ENCODE results near the gene CPS1. TPM values are rescaled to one million over a fixed set of nuclear protein-coding genes. Genes with fewer than 3 reads are reported as not detected.

The CPS1 gene
- 31.5 TPM for total RNA-seq (ENCODE audit: unreplicated experiment)
- long read RNA-seq, result 0 reads

GRCh38 chr2:210556329-210556980 lies at the start of gene CPS1:
Gene CPS1 (plus strand): TSS chr2:210556599. CDS start chr2:210556734, 135 bp downstream.
- no peak within 1 kb of the TSS for H3K27ac Mint-ChIP-seq (ENCODE audit: unreplicated experiment)
- no peaks in the 10 kb centered on the region for H3K9me3 Mint-ChIP-seq (ENCODE audit: unreplicated experiment)
- H3K4me3 Mint-ChIP-seq (ENCODE audit: unreplicated experiment), result no peak within 1 kb of the TSS
- no peaks in the 10 kb centered on the region for H3K36me3 Mint-ChIP-seq (ENCODE audit: low read depth, unreplicated experiment)
- H3K27me3 Mint-ChIP-seq (ENCODE audit: unreplicated experiment), result no peaks in the 10 kb centered on the region
- no peak for TF ChIP-seq CTCF (IDR thresholded peaks at IDR 0.05; ENCODE audit: unreplicated experiment)
- H3K4me1 Mint-ChIP-seq (ENCODE audit: unreplicated experiment), result no peaks in the 10 kb centered on the region
- no peak for DNase-seq (ENCODE audit: low spot score)

GRCh38 chr2:210515911-210516310 lies 40.5 kb upstream of the CPS1 start:
- H3K9me3 Mint-ChIP-seq (ENCODE audit: unreplicated experiment), result no peaks in the 10 kb centered on the region
- no peak overlapping the region for H3K27ac Mint-ChIP-seq (ENCODE audit: unreplicated experiment)
- no peak for TF ChIP-seq CTCF (IDR thresholded peaks at IDR 0.05; ENCODE audit: unreplicated experiment)
- H3K27me3 Mint-ChIP-seq (ENCODE audit: unreplicated experiment), result no peaks in the 10 kb centered on the region
- H3K4me3 Mint-ChIP-seq (ENCODE audit: unreplicated experiment), result no peak overlapping the region
- DNase-seq (ENCODE audit: low spot score), result no peak
- no peaks in the 10 kb centered on the region for H3K36me3 Mint-ChIP-seq (ENCODE audit: low read depth, unreplicated experiment)
- no peaks in the 10 kb centered on the region for H3K4me1 Mint-ChIP-seq (ENCODE audit: unreplicated experiment)

- H3K27ac Mint-ChIP-seq (ENCODE audit: unreplicated experiment), result no peak overlapping the region
- TF ChIP-seq CTCF (IDR thresholded peaks at IDR 0.05; ENCODE audit: unreplicated experiment), result no peak
- H3K4me3 Mint-ChIP-seq (ENCODE audit: unreplicated experiment), result no peak overlapping the region
- H3K9me3 Mint-ChIP-seq (ENCODE audit: unreplicated experiment), result no peaks in the 10 kb centered on the region
- H3K4me1 Mint-ChIP-seq (ENCODE audit: unreplicated experiment), result no peaks in the 10 kb centered on the region
- no peaks in the 10 kb centered on the region for H3K27me3 Mint-ChIP-seq (ENCODE audit: unreplicated experiment)
- no peaks in the 10 kb centered on the region for H3K36me3 Mint-ChIP-seq (ENCODE audit: low read depth, unreplicated experiment)
- DNase-seq (ENCODE audit: low spot score), result no peak
These were observed 39.1 kb upstream of the CPS1 start for GRCh38 chr2:210517264-210517663.

GRCh38 chr2:210519594-210519993 lies 36.8 kb upstream of the CPS1 start:
- no peak for DNase-seq (ENCODE audit: low spot score)
- no peak overlapping the region for H3K4me3 Mint-ChIP-seq (ENCODE audit: unreplicated experiment)
- no peak overlapping the region for H3K27ac Mint-ChIP-seq (ENCODE audit: unreplicated experiment)
- TF ChIP-seq CTCF (IDR thresholded peaks at IDR 0.05; ENCODE audit: unreplicated experiment), result no peak
- H3K36me3 Mint-ChIP-seq (ENCODE audit: low read depth, unreplicated experiment), result no peaks in the 10 kb centered on the region
- no peaks in the 10 kb centered on the region for H3K27me3 Mint-ChIP-seq (ENCODE audit: unreplicated experiment)
- no peaks in the 10 kb centered on the region for H3K4me1 Mint-ChIP-seq (ENCODE audit: unreplicated experiment)
- H3K9me3 Mint-ChIP-seq (ENCODE audit: unreplicated experiment), result no peaks in the 10 kb centered on the region

- Mint-ChIP-seq H3K4me1 (ENCODE audit: unreplicated experiment) (no peaks in the 10 kb centered on the region), H3K36me3 (ENCODE audit: low read depth, unreplicated experiment) (no peaks in the 10 kb centered on the region), H3K9me3 (ENCODE audit: unreplicated experiment) (no peaks in the 10 kb centered on the region), H3K27ac (ENCODE audit: unreplicated experiment) (no peak overlapping the region), H3K27me3 (ENCODE audit: unreplicated experiment) (no peaks in the 10 kb centered on the region), H3K4me3 (ENCODE audit: unreplicated experiment) (no peak overlapping the region)
- no peak for DNase-seq (ENCODE audit: low spot score)
- TF ChIP-seq CTCF (IDR thresholded peaks at IDR 0.05; ENCODE audit: unreplicated experiment), result no peak
These were observed 34.0 kb upstream of the CPS1 start for GRCh38 chr2:210522399-210522798.
